HCT116 (cell line): ENCODE results near the gene ATG2B. TPM values are rescaled to one million over a fixed set of nuclear protein-coding genes. Genes with fewer than 3 reads are reported as not detected.

ENCODE experiments used
- ATAC-seq: fragments of 200-7000 bp; cut with Tn5 transposase; 2 replicates; pipeline ENCODE4 v1.9.1; 2020; ENCODE audit warnings: mild to moderate bottlenecking, moderate library complexity
- BruUV-seq: library from RNA; stranded (reverse); fragments of 400-500 nt; replicated peaks from 2 replicates; lab custom pipeline; 2021; lab: Mats Ljungman, UMichigan
- CTCF ChIA-PET: fragments of 300-600 bp; sonication (Branson Sonifier 250); formaldehyde crosslinking; loops from one replicate; lab custom pipeline; 2021; ENCODE audit warnings: antibody characterized with exemption; lab: Charles Lee
- POLR2A ChIA-PET: fragments of 300-600, 350-600 bp; sonication (Branson Sonifier 250); formaldehyde crosslinking; loops from one replicate; lab custom pipeline; 2021; ENCODE audit warnings: antibody characterized with exemption; lab: Charles Lee
- RAD21 ChIA-PET, 2 experiments: fragments of 300-600 bp; sonication (Branson Sonifier 250); formaldehyde crosslinking; loops; one replicate each; lab custom pipeline; 2023; ENCODE audit warnings: low total read pairs in 2 of 2; ENCODE audit not compliant: uncharacterized antibody in 2 of 2, unreplicated experiment in 2 of 2, low non-redundant PET in 1 of 2; lab: Charles Lee
- DNase-seq: peaks from one replicate; pipeline ENCODE4 v3.0.0-alpha.2; 2010; ENCODE audit warnings: low read depth, low spot score
- H2AFZ ChIP-seq: fragments of 200-600 bp; shearing (Covaris generic), sonication (generic); 2 replicates; pipeline ENCODE4 v1.6.1; 2017; ENCODE audit warnings: low read depth, mixed run types, mixed read lengths, antibody characterized with exemption, low read length; ENCODE audit not compliant: poor library complexity, severe bottlenecking
- H3K27ac ChIP-seq: 2 replicates; pipeline ENCODE4 v1.5.1; 2012; ENCODE audit warnings: low read depth, low read length
- H3K27me3 ChIP-seq: fragments of 200-600 bp; sonication (generic); 2 replicates; pipeline ENCODE4 v1.6.1; 2016; ENCODE audit warnings: mixed run types, low read length, mixed read lengths; ENCODE audit not compliant: insufficient read depth
- H3K36me3 ChIP-seq, 2 experiments: fragments of 200-500 bp in 1 of 2; fragments of 200-600 bp in 1 of 2; sonication (Bioruptor generic) in 1 of 2; sonication (generic) in 1 of 2; 2 replicates each; pipeline versions ENCODE4 v1.5.1 to v1.6.1; 2014 to 2016; ENCODE audit warnings: low read length in 2 of 2, inconsistent platforms in 1 of 2, mixed read lengths in 1 of 2, mixed run types in 1 of 2; ENCODE audit not compliant: insufficient read depth in 2 of 2, control insufficient read depth in 1 of 2
- H3K4me1 ChIP-seq, 2 experiments: fragments of 200-600 bp in 1 of 2; sonication (generic) in 1 of 2; 2 replicates each; pipeline versions ENCODE4 v1.5.1 to v1.6.1; 2012 to 2017; ENCODE audit warnings: low read length in 2 of 2, inconsistent platforms in 1 of 2, mild to moderate bottlenecking in 1 of 2, mixed read lengths in 1 of 2, mixed run types in 1 of 2, moderate library complexity in 1 of 2; ENCODE audit not compliant: insufficient read depth in 2 of 2, control insufficient read depth in 1 of 2
- H3K4me2 ChIP-seq: fragments of 200-600 bp; sonication (generic); 2 replicates; pipeline ENCODE4 v1.6.1; 2017; ENCODE audit warnings: mixed run types, low read length, mixed read lengths
- H3K4me3 ChIP-seq, 2 experiments: fragments of 200-600 bp in 1 of 2; sonication (generic) in 1 of 2; replicated peaks in 1 of 2; 2 replicates each; pipeline ENCODE4 v1.5.1; 2011 to 2016; ENCODE audit warnings: low read length in 2 of 2, control low read depth in 1 of 2, low read depth in 1 of 2, mild to moderate bottlenecking in 1 of 2, mixed read lengths in 1 of 2, mixed run types in 1 of 2
- H3K79me2 ChIP-seq: fragments of 200-600 bp; sonication (generic); 2 replicates; pipeline ENCODE4 v1.6.1; 2017; ENCODE audit warnings: mild to moderate bottlenecking, mixed run types, low read length, moderate library complexity, mixed read lengths; ENCODE audit not compliant: insufficient read depth
- H3K9ac ChIP-seq: fragments of 200-600 bp; sonication (generic); 2 replicates; pipeline ENCODE4 v1.6.1; 2016; ENCODE audit warnings: low read length, mixed read lengths
- H3K9me2 ChIP-seq: fragments of 200-600 bp; sonication (generic), shearing (Covaris generic); 2 replicates; pipeline ENCODE4 v1.6.1; 2017; ENCODE audit warnings: mixed run types, mild to moderate bottlenecking, moderate library complexity; ENCODE audit not compliant: insufficient read depth
- H3K9me3 ChIP-seq, 2 experiments: fragments of 200-500 bp in 1 of 2; fragments of 200-600 bp in 1 of 2; sonication (Bioruptor generic) in 1 of 2; sonication (generic) in 1 of 2; 2 replicates each; pipeline ENCODE4 v1.6.1; 2014 to 2017; ENCODE audit warnings: low read length in 2 of 2, mixed read lengths in 2 of 2, inconsistent platforms in 1 of 2, low read depth in 1 of 2, mild to moderate bottlenecking in 1 of 2, mixed run types in 1 of 2, moderate library complexity in 1 of 2; ENCODE audit not compliant: control insufficient read depth in 1 of 2, insufficient read depth in 1 of 2
- H4K20me1 ChIP-seq: fragments of 200-600 bp; sonication (generic), shearing (Covaris generic); 2 replicates; pipeline ENCODE4 v1.6.1; 2017; ENCODE audit warnings: mixed run types, mild to moderate bottlenecking, moderate library complexity; ENCODE audit not compliant: insufficient read depth
- CBX3 ChIP-seq: IDR thresholded peaks from 2 replicates; pipeline ENCODE4 v1.6.1; 2012; ENCODE audit warnings: low read depth
- EZH2phosphoT487 ChIP-seq: fragments of 200-600 bp; IDR thresholded peaks from 2 replicates; pipeline ENCODE4 v1.6.1; 2018; ENCODE audit warnings: antibody characterized with exemption, borderline replicate concordance
- FOSL1 ChIP-seq: IDR thresholded peaks from 2 replicates; pipeline ENCODE4 v1.6.1; 2012; ENCODE audit warnings: low read depth
- POLR2AphosphoS5 ChIP-seq: IDR thresholded peaks from 2 replicates; pipeline ENCODE4 v1.6.1; 2011; ENCODE audit warnings: mild to moderate bottlenecking, low read depth, low read length, moderate library complexity
- RAD21 ChIP-seq: IDR thresholded peaks from 2 replicates; pipeline ENCODE4 v1.6.1; 2012; ENCODE audit warnings: low read depth, mild to moderate bottlenecking
- SIN3A ChIP-seq: IDR thresholded peaks from 2 replicates; pipeline ENCODE4 v1.6.1; 2012; ENCODE audit warnings: low read depth
- SP1 ChIP-seq: IDR thresholded peaks from 2 replicates; pipeline ENCODE4 v1.6.1; 2012; ENCODE audit warnings: low read depth
- YY1 ChIP-seq: IDR thresholded peaks from 2 replicates; pipeline ENCODE4 v1.6.1; 2011; ENCODE audit warnings: low read length, low read depth, moderate library complexity, mild to moderate bottlenecking; ENCODE audit not compliant: insufficient replicate concordance; ENCODE audit errors: extremely low read depth
- ZFX ChIP-seq: fragments of 450-650 bp; IDR thresholded peaks from 2 replicates; pipeline ENCODE4 v1.6.1; 2017
- intact Hi-C: fragments of 100-400 bp; cut with micrococcal nuclease; formaldehyde crosslinking; loops from 2 replicates; pipeline ENCODE4 v1.10.0; 2022
- total RNA-seq: library from RNA; stranded (reverse); gene quantifications from one replicate; pipeline ENCODE4 v1.2.1, GENCODE V29; 2021; ENCODE audit not compliant: unreplicated experiment

Gene ATG2B
- total RNA-seq, 1 experiment from 2014 or later: 6.4 TPM

- Histone ChIP-seq H3K27me3 (peaks cover 19% of the 10 kb centered on the region), H3K27ac (no peak overlapping the region), H3K79me2 (no peaks in the 10 kb centered on the region), H3K4me1 (peaks cover 0 to 8% of the 10 kb centered on the region in 2 experiments; a peak in 1 of 4 replicates), H3K9ac (no peak overlapping the region), H3K9me3 (no peaks in the 10 kb centered on the region), H2AFZ (no peak overlapping the region), H3K36me3 (no peaks in the 10 kb centered on the region), H3K4me2 (0 out of 2 replicates have a peak overlapping the region, but pooled peaks have one; percentile 42), H3K4me3 (no peak overlapping the region), H4K20me1 (no peaks in the 10 kb centered on the region), H3K9me2 (no peaks in the 10 kb centered on the region)
- BruUV-seq: no TSS peak
- CTCF ChIA-PET: no interaction called here
- RAD21 ChIA-PET: no interaction called here
- POLR2A ChIA-PET: no interaction called here
- ATAC-seq (0 out of 2 replicates have a peak, but pooled peaks have one; percentile 17), DNase-seq (no peak)
- intact Hi-C loops: no loop called here
- no peak for TF ChIP-seq YY1
- no peak for TF ChIP-seq RAD21
- no peak for TF ChIP-seq SIN3A
- no peak for TF ChIP-seq EZH2phosphoT487
- TF ChIP-seq FOSL1: no peak
- TF ChIP-seq POLR2AphosphoS5: no peak
- no peak for TF ChIP-seq SP1
These were observed 110.7 kb downstream of the ATG2B start for GRCh38 chr14:96252323-96252998.

DNA sequence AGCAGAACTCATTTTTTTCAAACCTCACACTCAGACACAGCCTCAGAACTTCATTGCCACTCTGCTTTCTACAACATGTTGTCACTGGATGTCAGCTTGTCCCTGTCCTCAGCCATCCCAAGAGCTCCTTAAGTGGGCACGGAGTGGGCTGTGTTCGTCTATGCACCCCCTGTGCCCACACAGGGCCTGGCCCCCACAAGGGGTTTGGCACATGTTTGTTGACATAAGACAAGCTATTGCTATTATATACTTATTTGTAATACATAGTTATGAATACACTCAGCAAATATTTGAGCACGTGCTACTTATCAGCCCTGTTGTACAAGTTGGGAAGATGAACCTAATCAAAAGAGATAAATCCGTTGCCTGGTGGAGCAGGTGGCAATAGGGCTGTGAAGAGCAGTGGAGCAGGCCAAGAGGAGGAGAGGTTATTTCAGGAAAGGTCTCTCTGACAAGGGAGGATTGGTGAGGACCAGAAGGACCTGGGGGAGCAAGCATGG is 111.4 kb downstream of the ATG2B start:
- intact Hi-C loops: no loop called here
- Histone ChIP-seq H3K4me3 (no peak overlapping the region), H3K36me3 (no peaks in the 10 kb centered on the region), H3K9ac (no peak overlapping the region), H3K4me1 (peaks cover 0 to 8% of the 10 kb centered on the region in 2 experiments; a peak in 1 of 4 replicates), H3K79me2 (no peaks in the 10 kb centered on the region), H3K27ac (no peak overlapping the region), H3K27me3 (peaks cover 12% of the 10 kb centered on the region), H3K4me2 (no peak overlapping the region), H2AFZ (no peak overlapping the region), H3K9me2 (no peaks in the 10 kb centered on the region), H4K20me1 (no peaks in the 10 kb centered on the region), H3K9me3 (no peaks in the 10 kb centered on the region)
- CTCF ChIA-PET: no interaction called here
- ATAC-seq (no peak), DNase-seq (no peak)
- BruUV-seq: no TSS peak
- RAD21 ChIA-PET: no interaction called here
- POLR2A ChIA-PET: no interaction called here
- TF ChIP-seq CBX3: no peak
- no peak for TF ChIP-seq POLR2AphosphoS5
- no peak for TF ChIP-seq SP1
- no peak for TF ChIP-seq ZFX
- TF ChIP-seq, all 23 proteins: peak for 0
